ENCODE measurements around the gene CCL5. TPM values are rescaled to one million over a fixed set of nuclear protein-coding genes. Genes with fewer than 3 reads are reported as not detected.

The CCL5 gene
- total and polyA plus RNA-seq, 2 donors (not counting 3 experiments of a cell fraction or from before 2014, with no cell fraction given), result not detected

DNA sequence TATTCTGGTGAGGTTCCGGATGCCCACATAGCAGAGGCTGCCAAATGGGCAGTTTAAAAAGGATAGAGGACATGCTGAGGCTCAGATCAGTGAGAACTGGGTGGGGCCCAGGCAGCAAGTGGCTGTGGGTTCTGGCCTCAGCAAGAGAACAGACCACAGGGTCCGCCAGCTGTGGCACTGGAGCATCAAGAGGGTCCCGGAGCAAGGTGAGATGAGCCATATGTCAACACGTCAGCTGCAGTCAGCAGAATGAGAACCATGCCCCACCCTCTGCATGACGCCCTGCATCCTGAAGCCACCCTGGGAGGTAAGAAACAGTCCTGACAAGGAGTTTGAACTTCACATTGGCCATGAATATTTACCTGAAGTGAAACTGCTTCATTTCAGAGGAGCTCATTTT lies 20.1 kb upstream of the CCL5 start:
- Histone ChIP-seq H3K36me3 (ENCODE audit: control insufficient read depth in 2 of 2, extremely low read depth in 1 of 2, insufficient read depth in 2 of 2, low read length in 2 of 2) (no peaks in the 10 kb centered on the region), H3K79me2 (ENCODE audit: control insufficient read depth, insufficient read depth, low read length) (no peaks in the 10 kb centered on the region), H4K20me1 (replicated peaks; ENCODE audit: control insufficient read depth, extremely low read depth, insufficient read depth, low read length) (no peaks in the 10 kb centered on the region), H2AFZ (ENCODE audit: low read depth, low read length) (no peak overlapping the region), H3K9me1 (replicated peaks; ENCODE audit: control insufficient read depth, extremely low read depth, insufficient read depth, low read length) (no peaks in the 10 kb centered on the region), H3K27ac (ENCODE audit: insufficient read depth, low read depth, low read length) (no peak overlapping the region), H3K9me3 (replicated peaks; ENCODE audit: control insufficient read depth, insufficient read depth, low read length) (no peaks in the 10 kb centered on the region), H3K4me3 (replicated peaks in 1 of 3; ENCODE audit: insufficient read depth in 1 of 3, low read depth in 1 of 3, low read length in 3 of 3) (no peak overlapping the region), H3K4me2 (ENCODE audit: insufficient read depth, low read length) (no peak overlapping the region), H3K9ac (replicated peaks; ENCODE audit: extremely low read depth, insufficient read depth, low read length) (no peak overlapping the region), H3K4me1 (ENCODE audit: control insufficient read depth, extremely low read depth, insufficient read depth, low read length) (no peaks in the 10 kb centered on the region), H3K27me3 (ENCODE audit: control insufficient read depth in 2 of 2, insufficient read depth in 2 of 2, low read length in 2 of 2) (peaks cover 0 to 4% of the 10 kb centered on the region in 2 experiments)
- dilution Hi-C loops (cut with MboI; ENCODE audit: extremely low pct_ligation_motif_present, low sequenced_read_pairs), result no loop called here
- TF ChIP-seq POLR2AphosphoS5 (IDR thresholded peaks at IDR 0.05; ENCODE audit: insufficient read depth, low read depth, low read length) (no peak), MYC (IDR thresholded peaks at IDR 0.05; ENCODE audit: low read depth, low read length) (no peak), GATA2 (IDR thresholded peaks at IDR 0.05; ENCODE audit: insufficient read depth, insufficient read length, low read depth, low read length) (no peak), FOS (IDR thresholded peaks at IDR 0.05; ENCODE audit: borderline replicate concordance, insufficient read depth, low read length) (no peak), POLR2A (IDR thresholded peaks at IDR 0.05; ENCODE audit: low read depth, low read length) (no peak)
- TF ChIP-seq, protein P1, sequence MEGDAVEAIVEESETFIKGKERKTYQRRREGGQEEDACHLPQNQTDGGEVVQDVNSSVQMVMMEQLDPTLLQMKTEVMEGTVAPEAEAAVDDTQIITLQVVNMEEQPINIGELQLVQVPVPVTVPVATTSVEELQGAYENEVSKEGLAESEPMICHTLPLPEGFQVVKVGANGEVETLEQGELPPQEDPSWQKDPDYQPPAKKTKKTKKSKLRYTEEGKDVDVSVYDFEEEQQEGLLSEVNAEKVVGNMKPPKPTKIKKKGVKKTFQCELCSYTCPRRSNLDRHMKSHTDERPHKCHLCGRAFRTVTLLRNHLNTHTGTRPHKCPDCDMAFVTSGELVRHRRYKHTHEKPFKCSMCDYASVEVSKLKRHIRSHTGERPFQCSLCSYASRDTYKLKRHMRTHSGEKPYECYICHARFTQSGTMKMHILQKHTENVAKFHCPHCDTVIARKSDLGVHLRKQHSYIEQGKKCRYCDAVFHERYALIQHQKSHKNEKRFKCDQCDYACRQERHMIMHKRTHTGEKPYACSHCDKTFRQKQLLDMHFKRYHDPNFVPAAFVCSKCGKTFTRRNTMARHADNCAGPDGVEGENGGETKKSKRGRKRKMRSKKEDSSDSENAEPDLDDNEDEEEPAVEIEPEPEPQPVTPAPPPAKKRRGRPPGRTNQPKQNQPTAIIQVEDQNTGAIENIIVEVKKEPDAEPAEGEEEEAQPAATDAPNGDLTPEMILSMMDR (IDR thresholded peaks at IDR 0.05; ENCODE audit: extremely low read depth in 1 of 2, insufficient read depth in 1 of 2, low read depth in 1 of 2, low read length in 2 of 2), result no peak
- TF ChIP-seq, protein P2, sequence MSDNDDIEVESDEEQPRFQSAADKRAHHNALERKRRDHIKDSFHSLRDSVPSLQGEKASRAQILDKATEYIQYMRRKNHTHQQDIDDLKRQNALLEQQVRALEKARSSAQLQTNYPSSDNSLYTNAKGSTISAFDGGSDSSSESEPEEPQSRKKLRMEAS (IDR thresholded peaks at IDR 0.05; ENCODE audit: insufficient read depth, insufficient read length), result no peak
- no TSS peak for BruUV-seq (replicated peaks)
- intact Hi-C loops (cut with micrococcal nuclease), result no loop called here
- DNase-seq (ENCODE audit: low read depth, low spot score), result no peak
- FAIRE-seq, result no peak
- ChIA-PET POLR2A (no interaction called here), CTCF (no interaction called here)

Measured in endothelial cell of umbilical vein (primary cell).